GM19043 (cell line): ENCODE measurements around the gene JMJD1C.
"Not testable (repeated sequence)": the region's sequence is repeated elsewhere in the genome, so short reads cannot be mapped to it uniquely, and the experiment has no call there.

Experiments used
- ATAC-seq: cut with Tn5 transposase; IDR thresholded peaks from one replicate; pipeline ENCODE4 v1.9.1; 2021; ENCODE audit warnings: low read depth; ENCODE audit not compliant: unreplicated experiment

JMJD1C gene

GRCh38 chr10:63373176-63373575 lies 92.6 kb downstream of the JMJD1C start:
- no peak for ATAC-seq

- ATAC-seq, result no peak
Observed at GRCh38 chr10:63369711-63370110, 96.1 kb downstream of the JMJD1C start.

DNA sequence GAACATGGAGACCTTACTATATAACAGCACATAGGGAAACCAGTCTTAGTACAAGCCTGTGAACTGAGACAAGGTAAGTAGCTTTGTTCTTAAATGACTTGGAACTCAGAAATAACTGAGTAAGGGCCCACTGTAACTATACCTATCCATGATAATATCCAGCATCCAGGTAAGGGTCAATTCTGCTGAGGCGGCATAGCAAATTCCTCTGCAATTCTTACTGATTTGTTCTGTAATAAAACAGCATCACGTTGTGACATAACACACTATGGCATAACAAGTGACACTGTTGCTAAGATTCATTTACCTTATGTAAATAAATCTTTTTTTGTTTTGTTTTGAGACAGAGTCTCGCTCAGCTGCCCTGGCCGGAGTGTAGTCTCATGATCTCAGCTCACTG lies 97.4 kb downstream of the JMJD1C start:
- ATAC-seq, result no peak

- ATAC-seq, result no peak
Observed at GRCh38 chr10:63366933-63367332, 98.8 kb downstream of the JMJD1C start.

- no peak for ATAC-seq
Observed at GRCh38 chr10:63365976-63366765, 99.6 kb downstream of the JMJD1C start.

GRCh38 chr10:63364918-63365317 lies 100.9 kb downstream of the JMJD1C start:
- ATAC-seq, result no peak

DNA sequence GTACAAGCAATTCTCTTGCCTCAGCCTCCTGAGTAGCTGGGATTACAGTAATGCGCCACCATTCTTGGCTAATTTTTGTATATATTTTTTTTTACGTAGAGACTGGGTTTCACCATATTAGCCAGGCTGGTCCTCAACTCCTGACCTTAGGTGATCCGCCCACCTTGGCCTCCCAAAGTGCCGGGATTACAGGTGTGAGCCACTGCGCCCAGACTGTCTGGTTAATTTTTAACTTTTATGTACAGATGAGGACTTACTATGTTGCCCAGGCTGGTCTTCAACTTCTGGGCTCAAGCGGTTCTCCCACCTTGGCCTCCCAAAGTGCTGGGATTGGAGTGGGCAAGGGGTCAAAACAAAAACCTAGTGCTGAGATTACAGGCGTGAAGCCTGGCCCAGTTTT lies 101.8 kb downstream of the JMJD1C start:
- ATAC-seq, result no peak

- ATAC-seq, result peak; percentile 18
Observed at GRCh38 chr10:63355682-63356081, 110.1 kb downstream of the JMJD1C start.

- no peak for ATAC-seq
Observed at GRCh38 chr10:63352976-63353375, 112.8 kb downstream of the JMJD1C start.

GRCh38 chr10:63348245-63348850 lies 117.4 kb downstream of the JMJD1C start:
- ATAC-seq, result no peak

- no peak for ATAC-seq
Observed at GRCh38 chr10:63346015-63346441, 119.7 kb downstream of the JMJD1C start.

- ATAC-seq, result no peak
Observed at GRCh38 chr10:63344269-63344668, 121.5 kb downstream of the JMJD1C start.

GRCh38 chr10:63343476-63343875 lies 122.3 kb downstream of the JMJD1C start:
- ATAC-seq, result no peak

DNA sequence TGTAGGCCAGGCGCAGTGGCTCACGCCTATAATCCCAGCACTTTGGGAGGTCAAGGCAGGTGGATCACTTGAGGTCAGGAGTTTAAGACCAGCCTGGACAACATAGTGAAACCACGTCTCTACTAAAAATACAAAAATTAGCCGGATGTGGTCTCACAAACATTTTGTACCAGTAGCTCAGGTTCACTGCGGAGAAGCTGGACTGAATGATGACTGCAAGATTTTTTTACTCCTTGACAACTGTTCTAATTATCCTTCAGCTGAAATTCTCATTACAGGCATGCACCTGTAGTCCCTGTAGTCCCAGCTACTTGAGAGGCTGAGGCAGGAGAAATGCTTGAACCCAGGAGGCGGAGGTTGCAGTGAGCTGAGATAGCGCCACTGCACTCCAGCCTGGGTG lies 126.1 kb downstream of the JMJD1C start:
- not testable (repeated sequence) for ATAC-seq

DNA sequence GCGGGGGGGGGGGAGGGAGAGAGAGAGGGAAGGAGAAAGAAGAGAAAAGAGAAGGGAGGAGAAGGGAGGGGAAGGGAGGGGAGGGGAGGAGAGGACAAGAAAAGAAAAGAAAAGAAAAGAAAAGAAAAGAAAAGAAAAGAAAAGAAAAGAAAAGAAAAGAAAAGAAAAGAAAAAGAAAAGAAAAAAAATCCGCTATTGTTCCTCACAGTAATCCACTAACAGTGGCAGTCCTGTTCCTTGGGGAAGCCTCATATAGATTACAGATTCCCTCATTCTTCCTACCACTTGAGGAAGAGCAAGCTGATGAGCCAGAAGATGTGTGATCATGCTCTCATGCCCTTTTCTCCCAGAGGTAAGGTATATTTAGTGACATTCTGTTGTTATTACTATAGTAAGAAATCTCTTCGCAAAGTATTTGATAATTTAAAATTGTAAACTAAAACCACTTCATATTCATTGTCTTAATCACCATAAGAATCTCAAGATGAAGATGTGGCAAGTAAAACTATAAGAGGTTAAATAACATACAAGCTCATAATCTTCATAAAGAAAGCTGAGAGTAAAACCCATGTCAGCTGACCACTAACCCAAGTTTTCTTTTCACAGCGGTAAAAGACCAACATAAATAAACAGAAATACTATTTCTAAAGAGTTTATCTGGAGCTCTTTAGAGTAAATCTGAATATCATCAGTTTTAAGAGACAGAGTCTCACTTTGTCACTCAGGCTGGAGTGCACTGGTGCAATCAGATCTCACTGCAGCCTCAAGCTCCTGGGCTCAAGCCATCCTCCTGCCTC lies 128.1 kb downstream of the JMJD1C start:
- ATAC-seq, result no peak

GRCh38 chr10:63331586-63331985 lies 134.2 kb downstream of the JMJD1C start:
- ATAC-seq, result no peak

- no peak for ATAC-seq
Observed at GRCh38 chr10:63324495-63324854, 141.3 kb downstream of the JMJD1C start.

GRCh38 chr10:63323701-63324494 lies 141.9 kb downstream of the JMJD1C start:
- ATAC-seq, result no peak

DNA sequence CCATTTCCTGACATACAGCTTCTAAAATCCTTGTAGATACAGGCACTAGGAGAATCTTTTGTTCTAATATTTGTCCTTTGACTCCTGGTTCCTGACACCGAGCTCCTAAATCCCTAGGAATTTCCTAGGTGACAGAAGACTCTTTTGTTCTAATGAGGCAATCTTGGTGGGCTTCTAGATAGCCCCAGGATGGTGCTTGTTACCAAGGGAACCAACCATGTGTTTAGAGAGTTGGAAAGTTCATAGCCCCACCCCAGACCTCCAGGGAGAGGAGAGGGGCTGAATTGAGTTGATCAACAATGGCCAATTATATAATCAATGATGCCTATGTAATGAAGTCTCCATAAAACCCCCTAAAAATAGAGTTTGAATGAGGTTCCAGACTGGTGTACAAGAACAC lies 145.1 kb downstream of the JMJD1C start:
- ATAC-seq, result no peak

DNA sequence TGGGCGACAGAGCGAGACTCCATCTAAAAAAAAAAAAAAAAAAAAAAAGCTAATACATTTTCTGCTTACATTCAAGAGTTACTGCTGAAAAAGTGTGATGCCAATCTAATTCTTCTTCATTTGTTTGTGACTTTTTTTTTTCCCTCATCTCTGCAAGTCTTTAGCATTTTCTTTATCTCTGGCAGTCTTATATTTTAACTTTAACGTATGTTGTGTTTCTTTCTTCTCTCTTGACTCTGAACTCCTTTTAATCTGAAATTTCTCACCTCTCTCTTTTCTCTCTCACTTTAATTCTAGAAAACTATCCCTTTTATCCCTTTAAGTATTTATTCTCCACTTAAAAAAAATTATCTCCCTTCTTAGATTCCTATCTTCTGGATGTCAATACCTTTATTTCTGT lies 146.5 kb downstream of the JMJD1C start:
- no peak for ATAC-seq

DNA sequence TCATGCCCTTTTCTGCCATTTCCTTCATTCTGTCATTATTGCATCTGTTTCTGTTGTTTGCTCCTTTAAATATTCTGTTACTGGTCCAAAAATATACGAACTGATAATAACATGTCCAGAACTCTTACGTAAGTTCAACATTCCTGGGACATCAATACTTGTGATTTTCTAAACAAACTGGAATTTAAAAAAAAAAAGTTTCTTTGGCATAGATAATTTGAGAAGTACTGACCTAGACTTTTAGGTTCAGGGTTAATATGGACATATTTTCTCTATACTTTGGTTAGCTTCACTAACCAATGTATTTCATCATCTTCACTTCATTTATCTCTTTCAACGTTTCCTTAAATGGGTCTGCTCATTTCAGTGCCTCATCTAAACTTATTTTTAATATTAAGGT lies 147.3 kb downstream of the JMJD1C start:
- no peak for ATAC-seq
